Choroid plexus epithelial cell (primary cell): Measurements from ENCODE around the gene VTI1A.

Source experiments
- DNase-seq: peaks from one replicate; pipeline ENCODE4 v3.0.0-alpha.2; 2010; ENCODE audit warnings: low read depth
- H3K4me3 ChIP-seq: 2 replicates; pipeline ENCODE4 v1.5.1; 2011; ENCODE audit warnings: low read depth, mild to moderate bottlenecking, control low read depth, low read length, moderate library complexity
- TF ChIP-seq, protein P1 (sequence below): conservative IDR thresholded peaks from 2 replicates; pipeline ENCODE4 v1.5.1; 2011; ENCODE audit warnings: low read depth, mild to moderate bottlenecking, control low read depth, inconsistent platforms, low read length, moderate library complexity

Gene VTI1A

DNA sequence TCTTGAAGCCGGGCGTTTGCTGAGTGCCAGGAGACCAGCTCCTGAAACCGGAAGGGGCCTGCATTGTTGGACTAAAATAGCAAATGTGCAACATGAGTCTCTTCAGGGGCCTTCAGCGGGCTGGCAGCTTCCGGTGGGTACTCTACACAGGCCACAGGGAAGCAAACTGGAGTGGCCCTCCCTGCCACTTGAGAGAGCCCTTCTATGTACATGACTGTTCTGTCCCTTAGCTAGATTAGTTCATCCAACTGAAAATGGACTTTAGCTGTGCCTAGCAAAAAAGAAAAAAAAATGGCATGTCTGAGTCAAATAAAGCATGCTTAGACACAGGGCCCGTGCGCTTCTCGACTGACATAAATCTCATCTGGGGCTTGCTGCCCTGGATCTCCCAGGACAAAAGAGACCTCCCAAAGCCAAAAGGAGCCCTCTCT, 387.8 kb downstream of the VTI1A start:
- TF ChIP-seq, protein P1, sequence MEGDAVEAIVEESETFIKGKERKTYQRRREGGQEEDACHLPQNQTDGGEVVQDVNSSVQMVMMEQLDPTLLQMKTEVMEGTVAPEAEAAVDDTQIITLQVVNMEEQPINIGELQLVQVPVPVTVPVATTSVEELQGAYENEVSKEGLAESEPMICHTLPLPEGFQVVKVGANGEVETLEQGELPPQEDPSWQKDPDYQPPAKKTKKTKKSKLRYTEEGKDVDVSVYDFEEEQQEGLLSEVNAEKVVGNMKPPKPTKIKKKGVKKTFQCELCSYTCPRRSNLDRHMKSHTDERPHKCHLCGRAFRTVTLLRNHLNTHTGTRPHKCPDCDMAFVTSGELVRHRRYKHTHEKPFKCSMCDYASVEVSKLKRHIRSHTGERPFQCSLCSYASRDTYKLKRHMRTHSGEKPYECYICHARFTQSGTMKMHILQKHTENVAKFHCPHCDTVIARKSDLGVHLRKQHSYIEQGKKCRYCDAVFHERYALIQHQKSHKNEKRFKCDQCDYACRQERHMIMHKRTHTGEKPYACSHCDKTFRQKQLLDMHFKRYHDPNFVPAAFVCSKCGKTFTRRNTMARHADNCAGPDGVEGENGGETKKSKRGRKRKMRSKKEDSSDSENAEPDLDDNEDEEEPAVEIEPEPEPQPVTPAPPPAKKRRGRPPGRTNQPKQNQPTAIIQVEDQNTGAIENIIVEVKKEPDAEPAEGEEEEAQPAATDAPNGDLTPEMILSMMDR: no peak
- no peak overlapping the region for H3K4me3 ChIP-seq
- no peak for DNase-seq

DNA sequence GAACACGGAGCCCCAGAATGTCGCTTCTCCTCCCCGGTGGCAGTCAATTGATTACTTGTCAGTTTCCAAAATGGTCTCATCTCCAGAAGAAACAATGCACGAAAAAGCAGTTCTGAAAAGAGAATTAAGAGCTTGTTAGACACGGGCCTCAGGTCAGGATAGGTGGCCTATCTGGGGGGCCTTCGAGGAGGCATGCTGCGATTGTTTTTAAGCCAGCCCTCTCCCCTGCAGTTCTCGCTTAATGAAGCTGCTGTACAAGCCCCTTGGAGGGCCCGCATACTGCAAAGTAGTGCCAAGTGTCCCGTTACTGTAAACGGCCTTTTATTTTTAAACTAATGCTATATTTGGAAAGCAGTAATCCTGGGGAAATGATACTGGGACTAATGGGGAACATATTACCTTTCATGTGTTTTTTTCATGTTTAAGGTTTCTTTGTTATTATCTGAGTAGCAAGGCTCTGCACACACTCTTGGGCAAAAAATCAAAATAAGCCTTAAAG, 388.3 kb downstream of the VTI1A start:
- no peak overlapping the region for H3K4me3 ChIP-seq
- TF ChIP-seq, protein P1: no peak
- DNase-seq: no peak

DNA sequence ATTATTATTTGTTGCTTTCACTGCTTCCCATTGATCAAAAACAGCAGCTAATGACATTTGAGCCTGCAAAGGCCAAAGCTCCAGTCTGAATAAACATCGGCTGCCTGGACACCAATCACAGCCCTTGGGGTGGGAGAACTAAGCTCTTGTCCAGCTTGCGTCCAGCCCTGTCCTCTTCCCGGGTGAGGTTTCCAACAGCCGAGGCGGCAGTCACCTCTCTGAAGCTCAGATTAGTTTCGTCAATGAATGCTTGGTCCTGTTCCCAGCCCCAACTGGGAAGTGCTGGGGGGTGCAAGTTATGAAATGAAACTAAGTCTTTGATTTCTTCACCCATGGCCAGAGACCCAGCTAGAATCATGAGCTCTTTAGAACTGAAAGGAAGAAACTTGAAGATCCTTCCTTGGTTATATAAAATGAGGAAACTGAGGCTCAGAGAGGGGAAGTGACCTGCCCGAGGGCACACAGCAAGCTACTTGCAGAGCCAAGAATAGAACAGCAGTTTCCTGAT, 389.0 kb downstream of the VTI1A start:
- DNase-seq: peak; percentile 42
- peak overlapping the region; percentile 28 for H3K4me3 ChIP-seq
- TF ChIP-seq, protein P1: no peak

- TF ChIP-seq, protein P1: no peak
- DNase-seq: no peak
- no peak overlapping the region for H3K4me3 ChIP-seq
Measured at GRCh38 chr10:112838784-112839481, 391.9 kb downstream of the VTI1A start.

DNA sequence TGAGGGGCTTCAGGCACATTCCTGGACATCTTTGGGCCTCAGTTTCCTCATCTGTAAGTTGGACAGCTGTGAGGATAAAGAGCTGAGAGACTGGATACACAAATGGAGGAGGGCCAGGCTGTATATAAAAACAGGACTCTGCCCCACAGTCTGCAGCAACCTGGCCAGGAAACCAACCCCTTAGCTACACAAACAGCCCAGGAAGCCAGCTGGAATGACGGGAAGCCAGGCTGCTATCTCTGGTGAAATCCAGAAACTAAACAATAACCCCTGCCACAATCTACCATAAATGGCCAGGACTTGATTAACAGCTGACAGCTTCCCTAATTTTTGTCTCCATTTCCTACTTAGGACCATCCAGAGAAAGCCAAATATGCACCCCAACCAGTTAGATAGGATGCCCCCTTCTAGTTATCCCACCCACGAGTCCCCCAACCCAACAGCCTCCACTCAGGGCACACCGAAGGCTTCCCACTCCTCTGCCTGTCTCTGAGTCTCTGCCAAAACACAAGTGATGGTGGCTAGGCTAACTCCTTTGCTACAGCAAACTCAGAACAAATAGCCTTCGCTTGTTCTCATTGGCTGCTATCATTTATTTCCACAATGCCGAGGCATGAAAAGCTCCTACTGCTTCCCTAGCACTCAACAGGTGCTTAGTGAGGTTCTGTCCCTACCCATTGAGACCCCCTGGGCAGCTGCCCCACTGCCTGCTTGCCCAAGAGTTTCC, 393.1 kb downstream of the VTI1A start:
- TF ChIP-seq, protein P1: no peak
- no peak overlapping the region for H3K4me3 ChIP-seq
- DNase-seq: no peak

GRCh38 chr10:112841549-112841948, 394.5 kb downstream of the VTI1A start:
- TF ChIP-seq, protein P1: no peak
- no peak for DNase-seq
- H3K4me3 ChIP-seq: no peak overlapping the region
